Panc1 (cell line): ENCODE results near the gene SH3TC1. TPM values are rescaled to one million over a fixed set of nuclear protein-coding genes. Genes with fewer than 3 reads are reported as not detected.

Experiments used
- ATAC-seq: fragments of 200-7000 bp; cut with Tn5 transposase; 2 replicates; pipeline ENCODE4 v1.9.1; 2020; ENCODE audit warnings: mild to moderate bottlenecking, moderate library complexity
- BruUV-seq: library from RNA; stranded (reverse); fragments of 400-500 nt; replicated peaks from 2 replicates; lab custom pipeline; 2021; lab: Mats Ljungman, UMichigan
- CTCF ChIA-PET: fragments of 300-600 bp; sonication (Branson Sonifier 250); formaldehyde crosslinking; loops from one replicate; lab custom pipeline; 2022; ENCODE audit warnings: antibody characterized with exemption; lab: Charles Lee
- POLR2A ChIA-PET: fragments of 300-600 bp; sonication (Branson Sonifier 250); formaldehyde crosslinking; loops from one replicate; lab custom pipeline; 2022; ENCODE audit warnings: antibody characterized with exemption; lab: Charles Lee
- DNase-seq: peaks from one replicate; pipeline ENCODE4 v3.0.0-alpha.2; 2010; ENCODE audit warnings: low read depth, low spot score
- H3K27ac ChIP-seq: 2 replicates; pipeline ENCODE4 v1.5.1; 2011; ENCODE audit warnings: mild to moderate bottlenecking, low read length, inconsistent platforms
- H3K27me3 ChIP-seq: fragments of 200-500 bp; sonication (Bioruptor generic); 2 replicates; pipeline ENCODE4 v1.6.0; 2014; ENCODE audit warnings: low read length, inconsistent platforms; ENCODE audit not compliant: control insufficient read depth, insufficient read depth
- H3K36me3 ChIP-seq: fragments of 200-500 bp; sonication (Bioruptor generic); 2 replicates; pipeline ENCODE4 v1.5.1; 2014; ENCODE audit warnings: inconsistent platforms, mild to moderate bottlenecking, low read length, moderate library complexity; ENCODE audit not compliant: control insufficient read depth, insufficient read depth
- H3K4me1 ChIP-seq: 2 replicates; pipeline ENCODE4 v1.5.1; 2011; ENCODE audit warnings: inconsistent platforms, mild to moderate bottlenecking, low read length, moderate library complexity; ENCODE audit not compliant: control insufficient read depth, insufficient read depth
- H3K4me3 ChIP-seq, 2 experiments: 2 replicates each; pipeline ENCODE4 v1.5.1; 2011 to 2012; ENCODE audit warnings: low read depth in 2 of 2, low read length in 2 of 2, mild to moderate bottlenecking in 2 of 2, inconsistent platforms in 1 of 2, moderate library complexity in 1 of 2
- H3K9me3 ChIP-seq: fragments of 200-500 bp; sonication (Bioruptor generic); 2 replicates; pipeline ENCODE4 v1.5.1; 2014; ENCODE audit warnings: low read depth, mild to moderate bottlenecking, inconsistent platforms, low read length, moderate library complexity; ENCODE audit not compliant: control insufficient read depth, insufficient read depth
- POLR2AphosphoS5 ChIP-seq: IDR thresholded peaks from 2 replicates; pipeline ENCODE4 v1.6.1; 2012; ENCODE audit warnings: mild to moderate bottlenecking, low read depth, low read length, moderate library complexity
- SIN3A ChIP-seq: IDR thresholded peaks from 2 replicates; pipeline ENCODE4 v1.6.1; 2012; ENCODE audit warnings: low read depth, mild to moderate bottlenecking, low read length, moderate library complexity, borderline replicate concordance; ENCODE audit not compliant: insufficient read depth
- TCF7L2 ChIP-seq: IDR thresholded peaks from 2 replicates; pipeline ENCODE4 v1.6.1; 2011; ENCODE audit warnings: mild to moderate bottlenecking, low read depth, low read length, inconsistent platforms
- in situ Hi-C: cut with HindIII; loops from 2 replicates; pipeline ENCODE4 v1.10.0; 2016; ENCODE audit warnings: low sequenced_read_pairs, low pct_unique_long_range_greater_than_20kb
- intact Hi-C: fragments of 100-400 bp; cut with micrococcal nuclease; formaldehyde crosslinking; loops from one replicate; pipeline ENCODE4 v1.10.0; 2022; ENCODE audit not compliant: unreplicated experiment
- total RNA-seq: library from RNA; stranded (reverse); gene quantifications from one replicate; pipeline ENCODE4 v1.2.1, GENCODE V29; 2021; ENCODE audit not compliant: unreplicated experiment
- TF ChIP-seq, protein P1 (sequence below), 2 experiments: IDR thresholded peaks; 2 replicates each; pipeline ENCODE4 v1.6.1; 2011 to 2012; ENCODE audit warnings: low read depth in 2 of 2, control low read depth in 1 of 2, low read length in 1 of 2, mild to moderate bottlenecking in 1 of 2, moderate library complexity in 1 of 2; ENCODE audit not compliant: insufficient read depth in 1 of 2
- TF ChIP-seq, protein P2 (sequence below): fragments of 450-650 bp; IDR thresholded peaks from 2 replicates; pipeline ENCODE4 v1.5.1; 2017; ENCODE audit warnings: mild to moderate bottlenecking

The SH3TC1 gene
- total RNA-seq, 1 experiment from 2014 or later: 4.5 TPM

DNA sequence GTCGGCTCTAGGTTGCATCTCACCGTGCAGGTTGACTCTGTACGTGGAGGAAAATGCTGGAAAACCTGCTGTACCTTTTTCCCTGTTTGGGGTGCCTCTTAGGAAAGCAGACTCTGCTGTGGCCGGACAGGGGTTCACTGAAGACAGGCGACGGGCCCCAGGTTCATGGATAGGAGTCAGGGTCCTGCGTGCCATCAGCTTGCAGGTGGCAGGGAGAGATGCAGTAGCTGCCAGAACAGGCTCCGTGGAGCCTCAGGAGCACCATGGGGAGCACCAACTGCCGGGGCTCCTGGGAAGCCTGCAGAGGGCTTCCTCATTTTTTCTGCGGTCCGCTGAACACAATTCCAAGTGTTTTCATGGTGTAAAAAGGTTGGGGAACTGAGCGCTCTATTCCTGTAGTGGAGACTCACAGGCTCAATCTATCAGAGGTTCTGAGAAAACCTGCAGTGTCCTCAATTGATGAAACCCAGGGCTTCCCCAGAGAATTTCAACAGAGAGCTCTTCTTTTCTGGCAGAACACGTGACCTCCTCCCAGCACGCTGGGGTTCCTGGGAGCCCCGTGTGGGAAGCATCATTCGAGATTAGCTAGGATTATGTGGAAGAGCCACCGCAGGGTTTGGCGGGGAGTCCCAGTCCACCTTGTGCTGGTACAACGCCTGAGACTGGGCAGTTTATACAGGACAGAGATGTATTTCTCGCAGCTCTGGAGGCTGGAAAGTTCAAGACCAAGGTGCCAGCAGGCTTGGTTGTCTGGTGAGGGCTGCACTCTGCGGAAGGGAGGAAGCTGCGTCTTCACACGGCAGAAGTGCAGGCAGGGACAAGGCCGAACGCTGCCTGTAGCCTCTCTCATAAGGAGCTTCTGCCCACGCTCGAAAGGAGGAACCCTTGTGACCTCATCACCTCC lies 72.1 kb downstream of the SH3TC1 start:
- POLR2A ChIA-PET: interaction anchor here (0.6 kb wide), 1 partner anchor 126 kb away, joined by 10 read pairs; no protein-coding TSS in a partner anchor
- Histone ChIP-seq H3K36me3 (no peaks in the 10 kb centered on the region), H3K9me3 (no peaks in the 10 kb centered on the region), H3K4me1 (no peaks in the 10 kb centered on the region), H3K27me3 (no peaks in the 10 kb centered on the region; the same call in 1 of the 2 replicates), H3K4me3 (no peak overlapping the region), H3K27ac (no peak overlapping the region)
- CTCF ChIA-PET: no interaction called here
- no TSS peak for BruUV-seq
- intact Hi-C loops: no loop called here
- DNase-seq: no peak
- TF ChIP-seq POLR2AphosphoS5: no peak
- TF ChIP-seq SIN3A: no peak
- TF ChIP-seq, protein P1, sequence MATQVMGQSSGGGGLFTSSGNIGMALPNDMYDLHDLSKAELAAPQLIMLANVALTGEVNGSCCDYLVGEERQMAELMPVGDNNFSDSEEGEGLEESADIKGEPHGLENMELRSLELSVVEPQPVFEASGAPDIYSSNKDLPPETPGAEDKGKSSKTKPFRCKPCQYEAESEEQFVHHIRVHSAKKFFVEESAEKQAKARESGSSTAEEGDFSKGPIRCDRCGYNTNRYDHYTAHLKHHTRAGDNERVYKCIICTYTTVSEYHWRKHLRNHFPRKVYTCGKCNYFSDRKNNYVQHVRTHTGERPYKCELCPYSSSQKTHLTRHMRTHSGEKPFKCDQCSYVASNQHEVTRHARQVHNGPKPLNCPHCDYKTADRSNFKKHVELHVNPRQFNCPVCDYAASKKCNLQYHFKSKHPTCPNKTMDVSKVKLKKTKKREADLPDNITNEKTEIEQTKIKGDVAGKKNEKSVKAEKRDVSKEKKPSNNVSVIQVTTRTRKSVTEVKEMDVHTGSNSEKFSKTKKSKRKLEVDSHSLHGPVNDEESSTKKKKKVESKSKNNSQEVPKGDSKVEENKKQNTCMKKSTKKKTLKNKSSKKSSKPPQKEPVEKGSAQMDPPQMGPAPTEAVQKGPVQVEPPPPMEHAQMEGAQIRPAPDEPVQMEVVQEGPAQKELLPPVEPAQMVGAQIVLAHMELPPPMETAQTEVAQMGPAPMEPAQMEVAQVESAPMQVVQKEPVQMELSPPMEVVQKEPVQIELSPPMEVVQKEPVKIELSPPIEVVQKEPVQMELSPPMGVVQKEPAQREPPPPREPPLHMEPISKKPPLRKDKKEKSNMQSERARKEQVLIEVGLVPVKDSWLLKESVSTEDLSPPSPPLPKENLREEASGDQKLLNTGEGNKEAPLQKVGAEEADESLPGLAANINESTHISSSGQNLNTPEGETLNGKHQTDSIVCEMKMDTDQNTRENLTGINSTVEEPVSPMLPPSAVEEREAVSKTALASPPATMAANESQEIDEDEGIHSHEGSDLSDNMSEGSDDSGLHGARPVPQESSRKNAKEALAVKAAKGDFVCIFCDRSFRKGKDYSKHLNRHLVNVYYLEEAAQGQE (IDR thresholded peaks at IDR 0.05; ENCODE audit: insufficient read depth in 1 of 2, low read depth in 2 of 2, low read length in 1 of 2): no peak
- no peak for TF ChIP-seq TCF7L2
- TF ChIP-seq, protein P2, sequence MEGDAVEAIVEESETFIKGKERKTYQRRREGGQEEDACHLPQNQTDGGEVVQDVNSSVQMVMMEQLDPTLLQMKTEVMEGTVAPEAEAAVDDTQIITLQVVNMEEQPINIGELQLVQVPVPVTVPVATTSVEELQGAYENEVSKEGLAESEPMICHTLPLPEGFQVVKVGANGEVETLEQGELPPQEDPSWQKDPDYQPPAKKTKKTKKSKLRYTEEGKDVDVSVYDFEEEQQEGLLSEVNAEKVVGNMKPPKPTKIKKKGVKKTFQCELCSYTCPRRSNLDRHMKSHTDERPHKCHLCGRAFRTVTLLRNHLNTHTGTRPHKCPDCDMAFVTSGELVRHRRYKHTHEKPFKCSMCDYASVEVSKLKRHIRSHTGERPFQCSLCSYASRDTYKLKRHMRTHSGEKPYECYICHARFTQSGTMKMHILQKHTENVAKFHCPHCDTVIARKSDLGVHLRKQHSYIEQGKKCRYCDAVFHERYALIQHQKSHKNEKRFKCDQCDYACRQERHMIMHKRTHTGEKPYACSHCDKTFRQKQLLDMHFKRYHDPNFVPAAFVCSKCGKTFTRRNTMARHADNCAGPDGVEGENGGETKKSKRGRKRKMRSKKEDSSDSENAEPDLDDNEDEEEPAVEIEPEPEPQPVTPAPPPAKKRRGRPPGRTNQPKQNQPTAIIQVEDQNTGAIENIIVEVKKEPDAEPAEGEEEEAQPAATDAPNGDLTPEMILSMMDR: no peak
- ATAC-seq: no peak
- in situ Hi-C loops: no loop called here

DNA sequence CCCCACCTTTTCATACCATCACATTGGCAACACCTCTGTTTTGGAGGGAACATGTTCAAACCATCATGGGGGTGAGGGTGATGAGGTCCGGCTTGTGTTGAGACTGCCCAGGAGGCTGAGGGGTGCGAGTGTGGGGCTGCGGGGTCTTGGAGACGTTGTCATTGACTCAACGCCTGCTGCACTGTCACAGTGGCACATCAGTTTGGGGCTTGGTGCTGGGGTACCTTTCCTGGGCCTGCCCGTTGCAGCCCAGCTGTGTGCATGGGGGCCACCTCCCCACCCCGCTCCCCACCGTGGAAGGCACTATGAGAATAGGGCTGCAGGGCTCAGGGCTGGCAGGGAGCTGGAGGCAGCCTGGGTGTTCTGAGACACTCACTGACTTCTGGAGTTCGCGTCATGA lies 72.7 kb downstream of the SH3TC1 start:
- ChIA-PET POLR2A (no interaction called here), CTCF (no interaction called here)
- in situ Hi-C loops (no loop called here), intact Hi-C loops (no loop called here)
- Histone ChIP-seq H3K27ac (no peak overlapping the region), H3K4me3 (no peak overlapping the region), H3K36me3 (no peaks in the 10 kb centered on the region), H3K4me1 (no peaks in the 10 kb centered on the region), H3K27me3 (no peaks in the 10 kb centered on the region; the same call in 1 of the 2 replicates), H3K9me3 (no peaks in the 10 kb centered on the region)
- no peak for DNase-seq
- no TSS peak for BruUV-seq
- ATAC-seq: no peak
- TF ChIP-seq, protein P2: no peak
- TF ChIP-seq, protein P1 (IDR thresholded peaks at IDR 0.05; ENCODE audit: insufficient read depth in 1 of 2, low read depth in 2 of 2, low read length in 1 of 2): no peak
- TF ChIP-seq SIN3A: no peak
- TF ChIP-seq POLR2AphosphoS5: no peak
- TF ChIP-seq TCF7L2: no peak
